HUES6 (cell line): ENCODE data around the gene LILRB1.
"Not testable (repeated sequence)": the region's sequence is repeated elsewhere in the genome, so short reads cannot be mapped to it uniquely, and the experiment has no call there.

Experiments used
- H3K27ac ChIP-seq: 2 replicates; pipeline ENCODE4 v1.7.0; 2013; ENCODE audit warnings: low read depth, mild to moderate bottlenecking, low read length, inconsistent platforms
- H3K27me3 ChIP-seq: 2 replicates; pipeline ENCODE4 v1.6.1; 2013; ENCODE audit warnings: low read length; ENCODE audit not compliant: control insufficient read depth, insufficient read depth
- H3K36me3 ChIP-seq: 2 replicates; pipeline ENCODE4 v1.6.1; 2013; ENCODE audit warnings: low read length; ENCODE audit not compliant: control insufficient read depth, insufficient read depth
- H3K4me1 ChIP-seq: 2 replicates; pipeline ENCODE4 v1.6.1; 2013; ENCODE audit warnings: low read length; ENCODE audit not compliant: control insufficient read depth, insufficient read depth
- H3K4me3 ChIP-seq: 2 replicates; pipeline ENCODE4 v1.5.1; 2013; ENCODE audit warnings: low read depth, low read length
- H3K9ac ChIP-seq: one replicate; pipeline ENCODE4 v1.6.1; 2013; ENCODE audit warnings: mild to moderate bottlenecking, low read length
- H3K9me3 ChIP-seq: 2 replicates; pipeline ENCODE4 v1.6.1; 2013; ENCODE audit warnings: low read depth, low read length; ENCODE audit not compliant: control insufficient read depth, insufficient read depth

Gene LILRB1

DNA sequence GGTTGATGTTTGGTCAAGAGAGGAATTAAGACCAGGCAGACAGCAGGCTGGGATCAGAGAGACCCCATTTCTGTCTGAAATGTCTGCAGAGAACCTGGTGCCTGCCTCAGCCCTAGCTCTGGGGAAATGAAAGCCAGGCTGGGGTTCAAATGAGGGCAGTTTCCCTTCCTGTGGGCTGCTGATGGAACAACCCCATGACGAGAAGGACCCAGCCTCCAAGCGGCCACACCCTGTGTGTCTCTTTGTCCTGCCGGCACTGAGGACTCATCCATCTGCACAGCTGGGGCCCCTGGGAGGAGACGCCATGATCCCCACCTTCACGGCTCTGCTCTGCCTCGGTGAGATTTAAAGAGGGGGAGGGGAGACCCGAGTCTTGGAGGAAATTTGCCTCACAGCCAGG lies 32.4 kb downstream of the LILRB1 start, which contains the start of gene LILRB4:
TSS of gene LILRB4 (plus strand) at position 256 of the 400 bp plus-strand sequence. CDS start at position 305, 49 bp downstream.
- Histone ChIP-seq H3K9me3 (peaks cover 59% of the 10 kb centered on the region), H3K4me3 (no peak within 1 kb of the TSS), H3K4me1 (no peaks in the 10 kb centered on the region), H3K27ac (no peak within 1 kb of the TSS), H3K36me3 (no peaks in the 10 kb centered on the region), H3K27me3 (peaks cover 4% of the 10 kb centered on the region; the same call in 1 of the 2 replicates), H3K9ac (no peak within 1 kb of the TSS)

DNA sequence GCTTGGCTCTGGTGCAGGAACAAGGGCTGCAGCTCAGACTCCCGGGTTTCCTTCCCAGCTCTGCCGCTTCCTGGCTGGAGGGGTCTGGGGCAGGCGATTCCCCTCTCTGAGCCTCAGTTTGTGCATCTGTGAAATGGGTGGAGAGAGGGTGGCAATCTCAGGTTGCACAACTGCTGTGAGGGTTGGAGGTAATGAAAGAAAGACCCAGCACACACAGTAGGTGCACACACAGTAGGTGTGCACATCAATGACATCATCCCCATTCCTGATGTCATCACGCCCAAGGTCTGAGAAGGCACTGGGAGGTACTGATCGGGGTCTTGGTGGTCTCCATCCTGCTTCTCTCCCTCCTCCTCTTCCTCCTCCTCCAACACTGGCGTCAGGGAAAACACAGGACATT lies 35.2 kb downstream of the LILRB1 start:
- Histone ChIP-seq H3K9ac (no peak overlapping the region), H3K27ac (no peak overlapping the region), H3K36me3 (no peaks in the 10 kb centered on the region), H3K9me3 (peaks cover 52% of the 10 kb centered on the region), H3K4me1 (no peaks in the 10 kb centered on the region), H3K27me3 (peaks cover 8% of the 10 kb centered on the region; the same call in 1 of the 2 replicates), H3K4me3 (no peak overlapping the region)

- Histone ChIP-seq H3K27me3 (peaks cover 11% of the 10 kb centered on the region; the same call in 1 of the 2 replicates), H3K36me3 (no peaks in the 10 kb centered on the region), H3K4me1 (no peaks in the 10 kb centered on the region), H3K9ac (no peak overlapping the region), H3K4me3 (no peak overlapping the region), H3K27ac (no peak overlapping the region), H3K9me3 (peaks cover 52% of the 10 kb centered on the region)
These were observed 36.9 kb downstream of the LILRB1 start for GRCh38 chr19:54667217-54667616.

DNA sequence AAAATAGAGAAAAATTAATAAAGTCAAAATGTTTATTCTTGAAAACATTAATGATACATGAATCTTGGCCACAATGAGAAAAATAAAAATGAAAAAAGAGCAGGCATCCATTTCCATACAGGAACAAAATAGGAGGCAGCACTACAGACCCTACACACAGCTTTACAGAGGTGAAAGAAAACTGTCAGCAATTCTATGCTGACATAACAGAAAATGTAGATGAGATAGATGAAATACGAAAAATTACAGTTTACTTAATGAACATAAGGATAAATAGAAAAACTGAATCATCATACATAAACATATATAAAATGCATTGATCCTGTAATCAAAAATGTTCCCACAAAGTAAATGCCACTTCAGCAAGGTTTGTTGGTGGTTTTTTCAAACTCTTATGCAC lies 38.1 kb downstream of the LILRB1 start:
- Histone ChIP-seq H3K36me3 (no peaks in the 10 kb centered on the region), H3K27ac (no peak overlapping the region), H3K4me3 (no peak overlapping the region), H3K9ac (no peak overlapping the region), H3K4me1 (no peaks in the 10 kb centered on the region), H3K9me3 (peaks cover 46% of the 10 kb centered on the region), H3K27me3 (peaks cover 11% of the 10 kb centered on the region; the same call in 1 of the 2 replicates)

GRCh38 chr19:54670576-54671357 lies 40.5 kb downstream of the LILRB1 start:
- no peaks in the 10 kb centered on the region for H3K4me1 ChIP-seq
- peaks cover 30% of the 10 kb centered on the region for H3K9me3 ChIP-seq
- no peak overlapping the region for H3K4me3 ChIP-seq
- H3K36me3 ChIP-seq = no peaks in the 10 kb centered on the region
- H3K9ac ChIP-seq = no peak overlapping the region
- no peak overlapping the region for H3K27ac ChIP-seq
- peaks cover 11% of the 10 kb centered on the region; the same call in 1 of the 2 replicates for H3K27me3 ChIP-seq

DNA sequence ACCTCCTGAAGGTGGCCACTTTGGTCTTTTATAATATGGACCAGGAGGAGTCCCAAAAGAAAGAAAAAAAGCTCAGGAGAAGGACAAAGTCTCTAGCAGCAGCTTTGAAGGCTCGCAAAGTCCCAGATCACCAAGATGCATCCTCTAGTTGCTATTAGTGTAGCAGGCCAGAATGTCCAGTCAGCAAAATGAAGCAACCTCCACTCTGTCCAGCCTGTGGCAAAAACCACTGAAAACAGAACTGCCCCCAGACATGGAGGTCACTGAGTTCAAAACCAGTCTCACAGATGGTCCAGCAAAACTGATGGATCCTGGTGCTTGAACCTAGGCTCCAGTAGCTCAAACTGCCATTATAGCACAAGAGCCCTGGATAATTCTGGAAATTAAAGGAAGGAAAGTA lies 42.9 kb downstream of the LILRB1 start:
- Histone ChIP-seq H3K36me3 (no peaks in the 10 kb centered on the region), H3K4me1 (no peaks in the 10 kb centered on the region), H3K9me3 (peaks cover 13% of the 10 kb centered on the region; the same call in 1 of the 2 replicates), H3K4me3 (no peak overlapping the region), H3K27ac (no peak overlapping the region), H3K9ac (no peak overlapping the region), H3K27me3 (peaks cover 11% of the 10 kb centered on the region; the same call in 1 of the 2 replicates)

DNA sequence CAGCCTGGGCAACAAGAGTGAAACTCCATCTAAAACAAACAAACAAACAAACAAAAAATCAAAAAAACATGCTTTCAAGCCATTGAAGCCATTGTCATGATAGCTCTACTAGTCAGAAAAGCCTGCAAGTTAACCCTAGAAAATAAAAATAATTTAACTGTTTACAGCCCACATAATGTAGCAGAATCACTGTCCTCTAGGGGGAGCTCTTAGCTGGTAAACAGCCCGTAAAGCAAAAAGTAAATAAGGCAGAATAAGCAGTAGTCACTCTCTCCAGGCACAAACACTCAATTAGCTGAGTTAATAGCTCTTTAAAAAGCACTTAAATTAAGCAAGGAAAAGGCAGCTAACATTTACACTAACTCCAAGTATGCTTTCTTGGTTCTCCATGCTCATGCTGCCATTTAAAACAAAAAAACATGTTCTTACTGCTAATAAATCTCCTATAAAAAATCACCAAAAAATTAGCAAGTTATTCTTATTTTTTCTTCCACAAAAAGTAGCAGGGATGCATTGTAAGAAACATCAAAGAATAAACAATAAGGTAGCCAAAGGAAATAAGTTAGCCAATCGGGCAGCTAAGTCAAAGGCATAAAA lies 43.8 kb downstream of the LILRB1 start:
- H3K36me3 ChIP-seq = no peaks in the 10 kb centered on the region
- H3K9me3 ChIP-seq = peaks cover 13% of the 10 kb centered on the region; the same call in 1 of the 2 replicates
- no peak overlapping the region for H3K9ac ChIP-seq
- no peaks in the 10 kb centered on the region for H3K4me1 ChIP-seq
- H3K27ac ChIP-seq = no peak overlapping the region
- H3K4me3 ChIP-seq = no peak overlapping the region
- H3K27me3 ChIP-seq = peaks cover 11% of the 10 kb centered on the region; the same call in 1 of the 2 replicates

DNA sequence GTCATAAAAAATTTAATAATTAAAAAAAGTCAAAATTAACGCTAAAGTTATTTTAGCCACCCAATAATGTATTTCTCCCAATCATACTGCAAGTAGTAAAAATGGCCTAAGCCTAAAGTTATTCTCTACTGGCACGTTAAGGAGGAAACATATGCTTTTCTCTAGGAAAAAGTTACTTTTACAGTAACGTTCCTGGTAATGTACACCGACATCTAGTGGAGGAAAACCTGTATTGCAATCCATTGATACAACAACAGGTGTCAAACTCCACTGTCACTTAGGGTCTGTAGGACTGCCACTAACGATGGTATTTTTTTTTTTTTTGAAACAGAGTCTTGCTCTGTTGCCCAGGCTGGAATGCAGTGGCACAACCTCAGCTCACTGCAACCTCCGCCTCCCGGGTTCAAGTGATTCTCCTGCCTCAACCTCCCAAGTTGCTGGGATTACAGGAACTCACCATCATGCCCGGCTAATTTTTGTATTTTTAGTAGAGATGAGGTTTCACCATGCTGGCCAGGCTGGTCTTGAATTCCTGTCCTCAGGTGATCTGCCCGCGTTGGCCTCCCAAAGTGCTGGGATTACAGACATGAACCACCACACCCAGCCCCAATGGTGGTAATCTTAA lies 46.0 kb downstream of the LILRB1 start:
- not testable (repeated sequence) for H3K9me3 ChIP-seq, H3K27me3 ChIP-seq

DNA sequence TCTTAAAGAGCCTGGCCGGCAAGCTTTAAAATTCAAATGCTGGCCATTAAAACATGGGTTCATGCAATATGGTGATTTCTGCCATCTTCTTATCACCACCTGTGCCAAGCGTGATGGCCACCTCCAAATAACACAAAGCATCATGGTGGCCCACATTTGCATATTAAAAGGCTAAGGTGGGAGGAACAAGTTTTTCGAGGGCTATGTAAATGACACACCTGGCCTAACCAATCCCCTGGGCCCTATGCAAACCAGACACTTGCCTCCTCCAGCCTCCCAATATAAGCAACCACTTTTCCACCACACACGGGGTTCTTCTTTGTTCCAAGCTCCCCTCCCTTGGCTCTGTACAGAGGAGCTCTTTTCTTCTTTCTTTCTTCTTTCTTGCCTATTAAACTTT lies 46.9 kb downstream of the LILRB1 start:
- Histone ChIP-seq H3K9me3 (peaks cover 3% of the 10 kb centered on the region; the same call in 1 of the 2 replicates), H3K4me1 (no peaks in the 10 kb centered on the region), H3K36me3 (no peaks in the 10 kb centered on the region), H3K4me3 (no peak overlapping the region), H3K9ac (no peak overlapping the region), H3K27me3 (no peaks in the 10 kb centered on the region; the same call in 1 of the 2 replicates), H3K27ac (no peak overlapping the region)

More for the DNA sequence above, 46.0 kb downstream of the LILRB1 start:
- H3K27ac ChIP-seq, H3K9ac ChIP-seq, H3K36me3 ChIP-seq, H3K4me1 ChIP-seq, H3K4me3 ChIP-seq: not testable (repeated sequence)

DNA sequence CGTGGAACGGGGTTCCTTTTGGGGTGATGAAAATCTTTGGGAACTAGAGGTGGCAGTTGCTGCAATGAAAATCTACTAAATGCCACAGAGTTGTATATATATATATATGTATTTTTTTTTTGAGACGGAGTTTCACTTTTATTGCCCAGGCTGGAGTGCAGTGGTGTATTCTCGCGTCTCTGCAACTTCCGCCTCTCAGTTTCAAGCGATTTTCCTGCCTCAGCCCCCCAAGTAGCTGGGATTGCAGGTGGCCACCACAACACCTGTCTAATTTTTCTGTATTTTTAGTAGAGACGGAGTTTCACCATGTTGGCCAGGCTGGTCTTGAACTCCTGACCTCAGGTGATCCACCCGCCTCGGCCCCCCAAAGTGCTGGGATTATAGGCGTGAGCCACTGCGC lies 51.3 kb downstream of the LILRB1 start:
- H3K4me3 ChIP-seq, H3K36me3 ChIP-seq, H3K9ac ChIP-seq, H3K27ac ChIP-seq, H3K4me1 ChIP-seq, H3K27me3 ChIP-seq: not testable (repeated sequence)
- peaks cover 12% of the 10 kb centered on the region; the same call in 1 of the 2 replicates for H3K9me3 ChIP-seq
